NCI-H1092 treated with DMSO at 0.1 percent for 48 hours (cell line): ENCODE data around the gene DEAF1.

Experiments
- DNase-seq: peaks from one replicate; lab custom pipeline; 2025; lab: John Stamatoyannopoulos, UW

DEAF1 gene

DNA sequence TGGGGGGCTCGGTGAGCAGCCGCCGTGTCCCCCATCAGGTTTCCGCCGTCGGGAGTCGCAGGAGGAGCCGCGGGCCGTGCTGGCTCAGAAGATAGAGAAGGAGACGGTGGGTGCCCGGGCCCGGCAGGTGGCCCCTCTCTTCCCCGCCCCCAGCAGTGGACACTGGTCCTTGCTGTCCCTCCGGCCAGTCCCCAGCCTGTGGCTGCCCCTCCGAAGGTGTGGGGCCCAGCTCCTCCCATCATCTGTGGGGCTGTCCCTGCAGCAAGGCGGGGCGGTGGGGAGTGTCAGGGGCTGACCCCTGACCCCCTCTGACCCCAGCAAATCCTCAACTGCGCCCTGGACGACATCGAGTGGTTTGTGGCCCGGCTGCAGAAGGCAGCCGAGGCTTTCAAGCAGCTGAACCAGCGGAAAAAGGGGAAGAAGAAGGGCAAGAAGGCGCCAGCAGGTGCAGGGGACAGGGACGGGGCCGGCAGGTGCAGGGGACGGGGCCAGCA, 26.3 kb upstream of the DEAF1 start:
- DNase-seq, result no peak

DNA sequence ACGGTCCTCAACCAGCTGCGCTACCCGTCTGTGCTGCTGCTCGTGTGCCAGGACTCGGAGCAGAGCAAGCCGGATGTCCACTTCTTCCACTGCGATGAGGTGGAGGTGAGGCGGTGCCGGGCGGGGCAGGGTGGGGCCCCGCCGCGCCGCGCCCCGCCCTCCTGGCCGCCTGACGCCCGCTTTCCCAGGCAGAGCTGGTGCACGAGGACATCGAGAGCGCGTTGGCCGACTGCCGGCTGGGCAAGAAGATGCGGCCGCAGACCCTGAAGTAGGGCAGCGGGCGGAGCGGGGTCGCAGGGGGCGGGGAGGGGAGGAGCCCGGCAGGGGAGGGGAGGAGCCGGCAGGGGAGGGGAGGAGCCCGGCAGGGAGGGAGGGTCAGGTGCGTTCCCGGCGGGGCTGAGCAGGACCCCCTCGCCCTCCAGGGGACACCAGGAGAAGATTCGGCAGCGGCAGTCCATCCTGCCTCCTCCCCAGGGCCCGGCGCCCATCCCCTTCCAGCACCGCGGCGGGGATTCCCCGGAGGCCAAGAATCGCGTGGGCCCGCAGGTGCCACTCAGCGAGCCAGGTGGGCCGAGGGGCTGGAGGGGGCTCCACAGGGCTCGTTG, 25.7 kb upstream of the DEAF1 start:
- peak; percentile 41 for DNase-seq

DNA sequence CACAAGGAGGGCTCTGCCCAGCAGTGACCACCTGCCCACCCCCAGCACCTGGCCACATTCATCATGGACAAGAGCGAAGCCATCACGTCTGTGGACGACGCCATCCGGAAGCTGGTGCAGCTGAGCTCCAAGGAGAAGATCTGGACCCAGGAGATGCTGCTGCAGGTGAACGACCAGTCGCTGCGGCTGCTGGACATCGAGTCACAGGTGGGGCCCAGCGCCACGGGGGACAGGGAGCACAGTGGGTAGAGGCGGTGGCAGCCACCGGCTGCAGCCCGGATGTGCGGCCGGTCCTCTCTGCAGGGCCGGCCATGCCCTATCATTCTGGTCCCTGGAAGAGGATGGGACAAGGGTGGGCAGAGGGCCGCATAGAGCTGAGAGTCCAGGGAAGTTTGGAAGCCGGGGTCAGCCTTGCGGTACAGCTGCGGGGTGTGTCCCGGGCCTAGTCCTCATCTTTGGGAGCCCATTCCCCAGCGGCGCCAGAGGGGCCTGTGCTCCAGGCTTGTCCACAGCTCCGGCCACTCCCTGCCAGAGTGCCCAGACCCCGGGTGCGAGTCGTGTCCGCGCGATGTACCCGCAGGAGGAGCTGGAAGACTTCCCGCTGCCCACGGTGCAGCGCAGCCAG, 25.1 kb upstream of the DEAF1 start:
- no peak for DNase-seq

DNA sequence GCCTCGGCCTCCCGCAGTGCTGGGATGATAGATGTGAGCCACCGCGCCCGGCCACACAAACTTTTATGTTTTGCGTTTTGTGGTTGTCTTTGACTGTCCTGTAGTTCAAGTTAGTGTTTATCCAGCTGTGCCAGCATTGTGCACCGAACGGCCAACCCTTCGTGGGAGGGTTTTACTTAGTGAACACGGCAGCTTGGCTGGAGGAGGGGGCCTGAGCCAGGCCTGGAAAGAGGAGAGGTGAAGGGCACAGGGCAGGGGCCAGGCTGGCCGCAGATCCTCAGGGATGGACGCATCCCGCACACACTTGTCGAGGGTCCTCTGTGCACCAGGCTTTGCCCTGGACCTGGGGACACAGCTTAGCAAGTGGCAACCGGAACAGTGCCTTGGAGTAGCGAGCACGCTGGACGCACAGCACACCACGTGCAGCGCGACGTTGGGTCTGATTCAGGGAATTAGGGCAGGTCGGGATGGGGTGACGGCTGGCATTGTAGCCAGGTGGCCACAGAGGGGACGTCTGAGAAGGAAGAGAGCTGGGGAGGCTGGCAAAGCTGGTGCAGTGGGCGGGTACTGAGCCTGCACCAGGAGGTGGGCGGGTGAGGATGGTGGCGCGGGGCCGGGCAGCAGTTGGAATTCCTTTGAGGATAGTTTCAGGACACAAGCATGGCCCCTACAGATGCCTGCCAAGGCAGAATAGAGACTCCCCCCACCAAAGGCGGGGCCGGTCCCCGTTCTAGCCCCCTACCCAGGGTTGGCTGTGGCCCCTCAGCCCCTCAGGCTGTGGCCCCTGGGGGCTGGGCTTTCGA, 24.4 kb upstream of the DEAF1 start:
- DNase-seq, result no peak

DNA sequence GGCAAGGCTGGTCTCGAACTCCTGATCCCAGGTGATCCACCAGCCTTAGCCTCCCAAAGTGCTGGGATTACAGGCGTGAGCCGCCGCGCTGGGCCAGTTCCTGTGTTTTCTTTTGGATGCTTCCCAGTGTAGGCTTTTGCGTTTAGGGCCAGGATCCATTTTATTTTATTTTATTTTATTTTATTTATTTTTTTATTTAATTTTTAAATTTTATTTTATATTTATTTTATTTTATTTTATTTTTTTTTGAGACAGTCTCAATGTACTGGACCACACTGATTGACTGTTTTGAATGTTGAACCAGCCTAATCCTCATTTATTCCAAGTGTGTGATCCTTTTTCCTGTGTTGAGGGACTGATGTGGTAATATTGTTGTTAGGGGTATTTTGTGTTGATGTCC, 19.4 kb upstream of the DEAF1 start:
- DNase-seq, result no peak

DNA sequence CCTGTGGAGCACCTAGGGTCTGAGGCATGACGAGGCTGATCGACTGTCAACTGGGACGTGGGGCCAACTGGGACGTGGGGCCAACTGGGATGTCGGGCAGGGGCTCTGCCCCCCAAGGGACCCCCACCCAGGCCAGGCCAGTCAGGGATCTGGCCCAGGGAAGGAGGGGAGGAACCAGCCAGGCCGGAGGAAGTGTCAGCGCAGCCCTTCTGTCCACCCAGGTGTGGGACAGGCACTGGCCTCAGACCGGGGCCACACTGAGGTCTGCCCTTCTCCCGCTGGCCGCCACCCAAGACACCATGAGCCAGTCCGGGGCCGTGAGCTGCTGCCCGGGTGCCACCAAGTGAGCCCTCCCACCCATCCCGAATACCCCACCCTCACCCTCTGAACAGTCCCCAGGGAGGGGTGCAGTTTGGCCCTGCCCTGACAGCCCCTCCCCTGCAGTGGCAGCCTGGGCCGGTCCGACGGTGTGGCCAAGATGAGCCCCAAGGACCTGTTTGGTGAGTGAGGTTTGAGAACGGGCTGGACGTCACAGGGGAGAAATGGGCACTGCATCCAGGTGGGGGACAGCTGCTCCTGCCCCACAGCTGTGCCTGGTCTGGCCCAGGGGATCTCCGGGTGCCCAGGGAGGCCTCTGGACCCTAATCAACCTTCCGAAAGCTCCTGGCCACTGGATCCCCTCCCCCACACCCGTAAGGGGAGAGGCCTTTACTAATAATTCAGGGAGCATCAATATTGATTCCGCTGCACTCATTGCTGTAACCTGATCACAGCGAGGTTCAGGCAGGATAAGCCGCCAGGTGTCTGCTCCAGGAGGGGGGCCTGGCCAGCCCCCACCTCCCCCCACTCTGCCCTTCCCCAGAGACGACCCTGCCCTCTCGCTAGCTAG, 14.3 kb upstream of the DEAF1 start:
- DNase-seq, result no peak

DNA sequence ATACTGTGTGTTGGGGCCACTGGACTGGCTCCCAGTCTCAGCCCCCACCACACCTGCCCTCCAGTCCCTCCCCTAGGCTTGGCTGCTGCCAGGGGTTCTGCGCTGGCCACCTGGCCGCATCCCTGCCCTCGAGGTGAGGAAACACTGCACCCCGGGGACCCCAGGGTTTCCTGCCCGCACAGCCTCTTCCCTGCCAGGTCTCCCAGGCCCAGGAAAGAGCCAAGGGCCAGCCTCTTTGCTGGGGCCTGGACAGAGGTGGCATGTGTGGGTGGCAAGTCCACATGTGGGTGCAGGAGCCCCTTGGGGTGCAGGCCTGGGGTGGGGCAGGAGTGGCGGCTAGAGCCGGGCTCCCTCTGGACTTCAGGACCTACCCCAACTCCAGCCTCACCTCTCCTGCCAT, 13.5 kb upstream of the DEAF1 start:
- no peak for DNase-seq

DNA sequence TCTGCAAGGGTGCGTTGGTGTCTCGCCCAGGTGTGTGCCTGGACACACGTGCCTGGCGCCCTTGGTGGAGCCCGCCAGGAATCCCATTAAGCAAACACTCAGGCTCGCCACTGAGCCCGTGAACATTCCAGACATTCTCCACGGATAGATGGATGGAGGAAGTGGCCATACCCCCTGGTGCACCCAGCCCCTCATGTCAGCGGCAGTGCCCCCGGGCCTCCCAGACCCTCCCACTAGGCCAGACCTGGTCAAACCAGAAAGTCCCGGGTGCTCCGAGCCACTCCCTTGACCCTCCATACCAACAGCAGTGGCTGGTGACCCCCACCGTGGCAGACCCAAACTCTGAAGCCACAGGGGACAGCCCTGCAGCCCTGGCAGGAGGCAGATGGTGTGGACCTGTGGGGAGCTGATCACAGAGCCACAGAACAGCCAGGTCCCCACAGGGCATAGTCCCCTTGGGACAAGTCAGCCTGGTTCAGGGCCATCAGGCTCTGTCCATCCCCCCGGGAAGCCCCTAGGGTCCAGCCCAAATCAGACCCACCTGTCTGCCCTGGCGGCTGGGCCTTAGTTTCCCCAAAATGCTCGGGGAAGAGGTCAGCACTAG, 12.9 kb upstream of the DEAF1 start:
- no peak for DNase-seq

DNA sequence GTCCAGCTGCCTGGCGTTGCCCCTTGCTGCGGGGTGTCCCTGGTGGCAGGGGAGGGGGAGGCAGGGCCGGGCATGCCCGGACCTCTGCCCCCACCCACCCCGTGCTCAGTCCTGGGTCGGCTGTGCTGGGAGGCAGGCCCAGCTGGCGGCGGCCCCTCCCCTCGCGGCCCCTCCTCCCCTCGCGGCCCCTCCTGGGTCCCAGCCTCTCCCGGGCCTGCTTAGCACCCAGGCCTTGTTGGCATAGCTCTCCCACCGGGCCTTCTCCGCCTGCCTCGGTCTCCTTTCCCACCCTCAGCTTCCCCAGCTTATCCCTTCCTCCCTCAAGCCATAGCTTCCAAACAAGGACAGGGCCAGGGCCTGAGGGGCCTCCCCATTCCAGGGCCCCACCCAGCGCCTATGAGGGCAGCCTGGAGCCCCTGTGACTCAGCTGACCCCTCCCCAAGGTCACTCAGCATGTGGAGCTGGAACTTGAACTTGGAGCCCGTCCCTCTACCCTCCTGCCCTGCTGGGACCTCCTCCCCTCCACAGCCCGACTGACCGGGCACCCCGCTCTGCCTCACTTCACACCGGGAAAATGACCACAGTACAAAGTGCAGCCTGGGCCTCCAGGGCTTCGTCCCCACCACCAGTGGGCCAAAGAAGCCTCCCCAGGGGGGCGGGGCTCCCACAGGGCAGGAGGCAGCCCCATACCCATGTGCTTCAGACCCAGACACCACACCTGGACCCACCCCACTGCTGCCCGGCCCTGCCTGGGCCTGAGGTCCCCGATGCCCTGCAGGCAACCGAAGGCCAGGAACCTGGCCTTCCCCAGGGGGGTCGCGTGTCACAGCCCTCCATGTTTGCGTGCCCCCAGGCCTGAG, 12.2 kb upstream of the DEAF1 start:
- DNase-seq, result no peak

DNA sequence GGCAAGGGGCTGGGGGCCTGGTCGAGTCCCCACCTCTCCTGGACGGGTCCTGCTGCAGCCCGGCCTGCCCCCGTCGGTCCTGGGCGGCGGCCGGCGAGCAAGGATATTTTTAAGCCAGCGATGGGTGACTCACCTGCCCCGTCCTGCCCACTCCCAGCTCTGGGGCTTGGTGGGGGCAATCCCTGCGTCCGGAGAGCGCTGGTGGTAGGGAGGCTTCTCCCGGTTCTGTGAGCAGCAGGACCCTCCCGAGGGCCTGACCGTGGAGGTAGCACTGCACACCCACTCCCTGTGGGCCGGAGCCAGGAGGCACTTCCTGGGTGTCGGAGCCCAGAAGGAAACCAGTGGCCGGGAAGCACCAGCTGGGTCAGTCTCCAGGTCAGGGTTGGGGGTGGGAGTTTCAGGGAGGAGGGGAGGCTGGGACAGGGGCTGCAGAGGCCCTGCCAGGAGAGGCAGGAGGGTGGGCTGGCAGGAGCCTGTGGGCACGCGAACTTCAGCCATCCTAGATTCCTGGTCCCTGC, 11.5 kb upstream of the DEAF1 start:
- no peak for DNase-seq

DNA sequence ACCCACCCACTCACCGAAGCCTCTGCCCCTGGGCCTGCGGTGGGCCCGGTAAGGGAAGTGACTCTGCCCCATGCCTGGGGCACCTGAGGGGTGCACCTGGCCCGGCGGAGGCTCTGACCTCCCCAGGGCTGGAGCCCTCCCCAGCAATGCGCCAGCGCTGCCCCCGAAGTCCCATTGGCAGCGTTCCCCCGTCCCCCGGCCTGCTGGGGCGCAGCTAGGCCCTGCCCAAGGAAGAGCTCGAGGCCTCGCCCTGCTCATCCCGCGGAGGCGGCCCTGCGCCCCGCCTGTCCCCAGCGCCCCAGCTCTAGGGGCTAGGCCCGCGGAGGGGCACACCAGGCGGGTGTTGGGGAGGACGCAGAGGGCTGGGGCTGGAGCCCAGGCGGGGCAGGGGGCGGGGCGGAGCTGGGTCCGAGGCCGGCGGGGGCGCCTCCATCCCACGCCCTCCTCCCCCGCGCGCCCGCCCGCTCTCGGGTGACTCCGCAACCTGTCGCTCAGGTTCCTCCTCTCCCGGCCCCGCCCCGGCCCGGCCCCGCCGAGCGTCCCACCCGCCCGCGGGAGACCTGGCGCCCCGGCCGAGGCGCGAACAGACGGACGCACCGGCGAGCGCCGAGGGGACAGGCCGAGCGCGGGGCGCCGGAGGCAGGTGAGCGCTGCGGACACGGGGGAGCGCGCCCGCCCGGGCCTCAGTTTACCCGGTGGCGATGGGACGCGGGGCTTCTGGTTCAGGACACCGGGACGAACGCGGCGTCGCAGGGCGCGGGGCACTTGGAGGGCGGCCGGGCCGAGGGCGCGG, 10.8 kb upstream of the DEAF1 start, which contains the start of gene EPS8L2:
TSS of gene EPS8L2 (plus strand) at position 586 of the 793 bp plus-strand sequence. CDS start 3,177 bp downstream, outside the sequence.
- DNase-seq, result no peak

DNA sequence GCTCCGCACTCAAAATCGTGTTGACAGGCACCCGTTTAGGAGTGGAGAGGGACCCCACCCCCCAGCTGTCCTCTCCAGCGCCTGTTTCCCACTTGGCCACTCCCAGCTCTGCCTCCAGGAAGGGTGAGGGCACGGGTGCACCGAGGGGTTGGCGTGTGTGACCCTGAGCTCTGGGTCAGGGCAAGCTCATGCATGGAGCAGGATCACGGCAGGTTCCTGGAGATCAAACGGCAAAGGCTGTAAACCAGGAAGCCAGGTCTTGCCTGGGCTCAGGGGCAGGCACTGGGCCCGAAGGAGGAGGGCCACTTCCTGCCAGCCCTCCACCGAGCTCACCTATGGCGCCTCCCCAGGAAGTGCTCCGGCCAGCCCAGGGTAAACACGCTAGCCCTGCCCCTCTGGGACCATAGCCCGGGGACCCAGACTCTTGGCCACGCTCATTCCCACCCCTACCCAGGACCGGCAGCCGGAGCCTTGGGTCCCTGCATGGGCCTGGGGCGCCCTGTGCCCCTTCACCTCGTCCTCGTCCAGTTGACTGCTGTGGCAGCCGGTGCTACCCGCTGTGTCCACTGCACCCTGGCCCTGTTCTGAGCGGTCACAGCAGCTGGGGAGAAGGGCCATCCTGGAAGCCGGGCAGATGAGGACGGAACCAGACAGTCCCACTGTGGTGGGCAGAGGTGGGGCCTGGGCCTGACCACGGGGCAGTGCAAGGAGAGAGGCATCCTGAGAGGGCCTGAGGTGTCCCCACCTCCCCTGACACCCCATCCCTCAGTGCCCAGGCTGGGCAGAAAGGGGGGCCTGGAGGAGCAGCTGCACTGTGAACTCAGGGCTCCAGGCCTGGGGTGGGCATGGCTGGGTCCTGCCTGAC, 10.0 kb upstream of the DEAF1 start:
- DNase-seq, result no peak

DNA sequence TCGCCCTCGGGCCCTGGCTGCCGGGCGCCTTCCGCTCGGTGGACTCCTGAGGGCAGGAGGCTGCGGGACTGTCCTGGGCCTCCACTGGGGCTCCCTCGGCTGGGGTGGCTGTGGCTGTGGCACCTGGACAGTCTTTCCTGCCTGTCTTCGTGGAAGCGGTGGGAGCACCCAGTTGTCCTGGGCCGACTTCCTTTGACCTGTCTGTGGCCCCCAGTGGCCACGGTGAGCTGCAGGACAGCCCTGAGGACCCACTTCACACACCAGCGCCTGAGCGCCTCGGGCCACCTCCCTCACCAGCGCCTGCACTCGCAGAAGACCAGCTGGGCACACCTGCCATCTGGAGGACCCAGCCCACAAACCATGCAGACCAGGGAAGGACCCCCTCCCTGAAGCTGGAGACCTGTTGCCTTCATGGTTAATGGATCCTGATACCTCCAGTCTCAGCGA, 9.2 kb upstream of the DEAF1 start:
- DNase-seq, result no peak

DNA sequence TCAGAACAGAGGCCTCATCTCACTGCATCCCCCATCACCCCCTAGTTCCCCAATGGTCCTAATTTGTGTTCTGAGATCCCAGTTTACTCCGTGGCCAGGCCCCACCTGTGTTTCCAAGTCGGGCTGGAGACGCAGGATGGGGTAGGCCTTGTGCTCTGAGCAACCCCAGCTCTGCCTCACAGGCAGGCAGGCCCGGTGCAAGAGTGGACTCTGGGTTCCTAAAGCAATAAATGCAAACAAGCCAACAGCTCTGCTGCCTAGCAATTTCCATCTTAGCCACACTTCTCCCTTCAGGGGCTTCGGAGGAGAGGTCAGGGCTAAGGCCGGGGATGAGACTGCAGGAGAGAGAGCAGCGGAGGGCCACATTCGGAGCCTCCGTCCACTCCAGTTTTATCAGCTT, 8.5 kb upstream of the DEAF1 start:
- no peak for DNase-seq

DNA sequence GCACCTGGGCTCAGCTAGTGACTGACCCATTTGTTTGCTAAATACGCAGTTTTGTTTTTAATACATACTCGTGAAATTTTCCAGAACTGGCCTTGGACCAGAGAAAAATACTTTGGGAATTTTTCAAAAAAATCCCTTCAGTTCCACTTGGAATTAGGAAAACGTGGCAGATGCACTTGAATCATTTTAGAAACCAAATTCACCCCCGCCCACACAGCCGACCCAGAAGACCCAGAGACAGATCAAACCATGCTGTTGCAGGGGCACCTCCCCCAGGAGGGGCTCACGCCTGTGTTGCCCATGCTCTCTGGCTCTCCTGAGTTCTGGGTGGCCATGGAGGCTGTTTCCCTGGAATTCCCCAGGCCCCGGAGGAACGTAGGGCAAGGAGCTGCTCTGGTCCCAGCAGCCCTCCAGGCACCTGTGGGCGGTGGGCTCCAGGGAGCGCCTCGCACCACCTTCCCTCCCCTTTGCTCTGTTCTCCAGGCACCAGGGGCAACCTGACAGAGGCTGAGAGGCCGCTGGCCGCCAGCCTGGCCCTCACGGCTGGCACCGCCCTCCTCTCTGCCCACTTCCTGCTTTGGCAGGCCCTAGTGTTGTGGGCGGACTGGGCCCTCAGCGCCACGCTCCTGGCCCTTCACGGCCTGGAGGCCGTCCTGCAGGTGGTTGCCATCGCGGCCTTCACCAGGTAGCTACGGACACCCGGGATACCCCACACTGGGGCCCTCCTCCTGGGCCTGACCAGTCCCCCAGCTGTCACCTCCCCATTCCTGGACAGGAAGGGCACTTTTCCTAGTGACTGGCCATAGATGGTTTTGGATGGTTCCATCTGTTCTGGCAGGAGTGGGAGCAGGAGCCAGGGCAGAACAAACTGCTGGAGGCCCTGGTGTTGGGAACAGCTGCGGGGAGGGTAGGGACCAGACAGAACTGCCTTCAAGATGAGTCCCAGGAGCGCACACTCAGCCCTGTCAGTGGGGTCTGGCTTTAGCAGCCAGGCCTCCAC, 7.7 kb upstream of the DEAF1 start:
- DNase-seq, result no peak

DNA sequence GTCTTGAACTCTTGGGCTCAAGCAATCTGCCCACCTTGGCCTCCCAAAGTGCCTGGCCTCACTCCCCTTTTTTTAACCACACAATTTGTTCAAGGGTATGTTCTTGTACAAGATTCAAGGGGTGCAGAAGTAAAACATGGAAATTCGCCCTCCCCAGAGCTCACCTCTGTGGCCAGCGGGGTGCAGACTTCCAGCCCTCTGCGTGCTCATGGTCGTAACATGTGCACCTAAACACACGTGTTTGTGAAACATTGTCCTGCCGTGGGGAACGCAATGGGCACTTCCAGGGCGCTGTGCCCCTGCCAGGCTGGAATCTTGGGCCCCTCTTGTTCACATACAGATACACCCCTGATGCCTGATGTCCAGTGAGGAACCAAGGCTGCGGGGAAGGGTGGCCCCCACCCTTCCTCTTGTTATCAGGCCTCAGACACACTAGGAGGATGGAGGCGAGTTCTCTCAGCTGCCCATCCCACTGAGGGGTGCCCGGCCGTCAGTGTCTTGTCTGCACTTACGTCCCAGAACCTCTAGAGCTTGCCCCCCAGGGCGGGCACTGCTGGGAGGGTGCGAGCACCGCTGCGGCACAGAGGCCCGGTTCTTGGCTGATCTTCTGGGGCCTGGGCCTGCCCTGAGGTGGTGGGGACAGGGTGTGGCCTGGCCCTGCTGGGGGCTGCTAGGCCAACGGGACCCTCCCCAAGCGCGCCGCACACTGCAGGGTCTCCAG, 6.9 kb upstream of the DEAF1 start:
- DNase-seq, result no peak

DNA sequence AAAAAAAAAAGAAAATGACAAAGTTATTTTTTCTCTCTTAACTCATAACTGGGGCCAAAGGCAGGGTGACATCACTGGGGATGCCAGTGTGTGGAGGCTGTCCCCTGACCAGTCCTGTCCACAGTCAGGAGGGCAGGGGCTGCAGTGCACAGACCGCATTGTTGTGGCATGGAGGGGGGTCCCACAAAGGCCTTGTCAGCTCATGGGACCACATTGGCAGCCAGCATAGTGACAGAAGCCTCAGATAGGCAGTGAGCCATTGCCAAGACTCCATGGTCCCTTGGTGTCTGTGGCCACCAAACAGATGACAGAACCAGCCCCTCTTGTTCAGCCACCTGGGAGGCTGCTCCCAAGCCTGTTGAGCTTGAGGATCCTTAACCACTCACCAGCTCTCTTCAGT, 4.7 kb upstream of the DEAF1 start:
- DNase-seq, result no peak
